Epithelial cell of alveolus of lung (primary cell): Measurements from ENCODE around the gene LCN2. TPM values are rescaled to one million over a fixed set of nuclear protein-coding genes. Genes with fewer than 3 reads are reported as not detected.

Experiments
- total RNA-seq: library from RNA; depleted of rRNA; stranded (reverse); fragments of >200 nt; gene quantifications from 2 replicates; pipeline ENCODE4 v1.2.1, GENCODE V29; 2015

LCN2 gene
- total RNA-seq, result 1.8 TPM in 1 of 2 replicates, not detected in the other

DNA sequence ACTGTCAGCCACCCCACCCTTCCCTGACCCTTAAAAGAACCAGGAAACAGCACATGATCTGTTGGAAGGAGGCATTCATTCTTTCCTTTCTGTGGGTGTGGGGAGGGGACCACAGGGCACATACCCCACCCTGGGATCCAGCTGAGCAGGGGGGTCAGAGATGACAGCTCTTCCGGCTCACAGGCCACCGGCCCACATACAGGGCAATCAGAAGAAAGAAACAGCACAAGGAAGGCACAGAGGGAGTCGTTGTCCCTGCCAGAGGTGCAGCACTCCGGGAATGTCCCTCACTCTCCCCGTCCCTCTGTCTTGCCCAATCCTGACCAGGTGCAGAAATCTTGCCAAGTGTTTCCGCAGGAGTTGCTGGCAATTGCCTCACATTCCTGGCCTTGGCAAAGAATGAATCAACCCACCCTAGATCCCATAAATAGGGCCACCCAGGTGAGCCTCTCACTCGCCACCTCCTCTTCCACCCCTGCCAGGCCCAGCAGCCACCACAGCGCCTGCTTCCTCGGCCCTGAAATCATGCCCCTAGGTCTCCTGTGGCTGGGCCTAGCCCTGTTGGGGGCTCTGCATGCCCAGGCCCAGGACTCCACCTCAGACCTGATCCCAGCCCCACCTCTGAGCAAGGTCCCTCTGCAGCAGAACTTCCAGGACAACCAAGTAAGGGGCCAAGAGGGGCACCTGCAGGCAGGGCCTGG lies at the start of gene LCN2:
Gene LCN2, plus strand, starts transcription at position 453 of the 701 bp plus-strand sequence. Its CDS starts 73 bp downstream, at position 526.

DNA sequence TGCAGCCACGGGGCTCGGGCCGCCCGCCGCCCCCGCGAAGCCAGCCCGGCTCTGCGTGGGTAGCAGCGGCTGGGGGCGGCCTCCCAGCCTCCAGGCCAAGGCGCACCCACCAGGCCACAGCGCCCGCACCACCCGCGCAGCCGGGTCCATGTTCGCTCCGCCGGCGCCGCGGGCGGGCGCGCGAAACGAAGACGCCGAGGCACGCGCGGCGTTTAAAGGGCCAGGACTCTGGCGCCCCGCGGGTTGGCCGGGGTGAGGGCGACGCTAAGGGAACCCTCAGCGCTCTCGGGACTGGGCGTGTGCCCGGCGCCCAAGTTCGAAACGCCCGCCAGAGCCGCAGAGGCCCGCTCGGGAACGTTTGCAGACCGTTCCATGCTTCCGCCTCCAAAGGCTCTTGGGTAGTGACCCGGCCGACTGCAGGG lies 21.7 kb upstream of the LCN2 start, which contains the start of gene PTGES2:
Gene PTGES2, minus strand, starts transcription at position 162 of the 422 bp plus-strand sequence. Its CDS starts 12 bp downstream, at position 150.

DNA sequence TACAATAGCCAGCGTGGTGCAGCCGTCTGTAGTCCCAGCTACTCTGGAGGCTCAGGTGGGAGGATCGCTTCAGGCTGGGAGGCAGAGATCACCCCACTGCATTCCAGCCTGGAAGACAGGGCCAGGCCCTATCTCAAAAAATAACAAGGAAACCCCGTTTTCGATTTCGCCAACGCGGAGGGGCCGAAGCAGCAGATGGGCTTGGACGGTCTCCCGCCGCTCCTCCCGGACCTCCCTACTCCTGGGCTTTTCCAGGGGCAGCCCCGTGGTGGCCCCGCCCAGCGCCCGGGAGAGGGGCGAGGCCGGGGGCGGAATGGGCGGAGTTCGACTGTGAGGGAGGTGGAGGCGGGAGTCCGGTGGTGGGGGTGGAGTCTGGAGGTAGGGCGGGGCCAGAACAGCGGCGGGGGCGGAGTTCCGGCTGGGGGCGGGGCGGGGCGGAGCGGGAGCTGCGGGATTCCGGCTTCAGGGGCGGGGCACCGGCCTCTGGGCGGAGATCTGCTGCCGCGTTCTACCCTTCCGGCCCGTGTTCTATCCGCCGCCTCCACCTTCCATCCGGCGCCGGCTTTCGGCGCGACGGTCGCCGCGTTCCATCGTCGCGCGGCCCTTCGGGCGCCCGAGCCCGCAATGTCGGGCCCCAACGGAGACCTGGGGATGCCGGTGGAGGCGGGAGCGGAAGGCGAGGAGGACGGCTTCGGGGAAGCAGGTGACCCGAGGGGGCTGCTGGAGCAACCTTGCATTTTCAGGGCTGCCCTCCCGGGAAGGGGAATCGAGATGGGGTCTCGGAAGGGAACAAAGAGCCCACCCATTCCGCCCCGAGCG lies 10.7 kb downstream of the LCN2 start, which contains the start of gene BBLN:
Gene BBLN, plus strand, starts transcription at position 482 of the 819 bp plus-strand sequence. Its CDS starts 143 bp downstream, at position 625.

DNA sequence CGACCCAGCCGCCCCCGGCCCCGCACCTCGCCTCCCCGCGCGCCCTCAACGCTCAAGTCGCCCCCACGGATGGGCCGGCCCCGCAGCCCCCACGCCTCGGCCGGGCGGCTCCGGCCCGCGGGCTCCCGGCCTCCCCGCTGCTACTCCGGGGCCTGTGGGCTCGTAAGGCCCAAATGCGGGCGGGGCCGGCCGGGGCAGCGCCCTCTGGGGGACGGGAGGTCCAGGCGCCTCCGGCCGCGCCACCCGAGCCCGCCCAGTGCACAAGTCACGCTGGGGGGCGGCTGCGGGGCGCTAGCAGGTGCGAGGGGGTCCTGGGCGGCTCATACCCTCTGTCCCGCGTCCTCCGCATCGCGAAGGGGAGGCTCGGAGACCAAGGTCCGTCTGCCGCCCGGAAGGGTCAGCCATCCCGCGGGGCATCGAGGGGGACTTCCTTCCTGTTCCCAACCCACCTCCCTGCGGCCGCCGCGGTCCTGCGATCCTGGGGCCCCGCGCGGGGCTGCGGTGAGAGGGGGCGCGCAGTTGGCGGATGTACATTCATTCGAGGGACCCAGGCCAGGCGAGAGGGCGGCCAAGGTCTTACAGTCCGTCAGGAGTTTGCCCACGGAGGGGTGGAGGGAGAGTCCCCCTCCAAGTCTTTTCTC lies 42.3 kb downstream of the LCN2 start, which contains the start of gene CIZ1:
Gene CIZ1, minus strand, starts transcription at position 167 of the 641 bp plus-strand sequence. CDS start 715 bp downstream, outside the sequence.

Other genes with a start within 250 kb of the LCN2 start
- gene ST6GALNAC6, start 249.8 kb upstream of the LCN2 start, total RNA-seq, result 66.2 and 92.5 TPM in 2 replicates
- 33.8 and 56.2 TPM in 2 replicates for gene ST6GALNAC4, start 232.4 kb upstream of the LCN2 start, total RNA-seq
- 1.9 and 3.7 TPM in 2 replicates for gene PIP5KL1, start 218.7 kb upstream of the LCN2 start, total RNA-seq
- gene DPM2, start 211.6 kb upstream of the LCN2 start, total RNA-seq, result 15.3 and 21.7 TPM in 2 replicates
- gene EEIG1, start 168.5 kb upstream of the LCN2 start, total RNA-seq, result 5.3 and 6.6 TPM in 2 replicates
- gene NAIF1, start 82.1 kb upstream of the LCN2 start, total RNA-seq, result 6.6 and 11.5 TPM in 2 replicates
- gene SLC25A25, start 81.2 kb upstream of the LCN2 start, total RNA-seq, result 14.8 and 15.6 TPM in 2 replicates
- 55.6 and 70.1 TPM in 2 replicates for gene PTGES2, start 21.7 kb upstream of the LCN2 start, total RNA-seq
- gene BBLN, start 10.8 kb downstream of the LCN2 start, total RNA-seq, result 265 and 358 TPM in 2 replicates
- 37.4 and 61.9 TPM in 2 replicates for gene CIZ1, start 42.1 kb downstream of the LCN2 start, total RNA-seq
- 8.7 and 23.2 TPM in 2 replicates for gene DNM1, start 53.9 kb downstream of the LCN2 start, total RNA-seq
- 77.1 and 120 TPM in 2 replicates for gene GOLGA2, start 126.6 kb downstream of the LCN2 start, total RNA-seq
- 29.1 and 45.1 TPM in 2 replicates for gene SWI5, start 126.8 kb downstream of the LCN2 start, total RNA-seq
- gene TRUB2, start 173.0 kb downstream of the LCN2 start, total RNA-seq, result 12.9 and 20.2 TPM in 2 replicates
- 34.3 and 59.9 TPM in 2 replicates for gene COQ4, start 173.4 kb downstream of the LCN2 start, total RNA-seq
- gene SLC27A4, start 191.1 kb downstream of the LCN2 start, total RNA-seq, result 16.4 and 26.8 TPM in 2 replicates
- 37.8 and 39.4 TPM in 2 replicates for gene URM1, start 221.9 kb downstream of the LCN2 start, total RNA-seq